Motor neuron (in vitro differentiated cells): ENCODE measurements around the gene MMRN2. TPM values are rescaled to one million over a fixed set of nuclear protein-coding genes. Genes with fewer than 3 reads are reported as not detected.
"Not testable (repeated sequence)": the region's sequence is repeated elsewhere in the genome, so short reads cannot be mapped to it uniquely, and the experiment has no call there.

Experiments used
- ATAC-seq, 8 experiments: fragments of 200-7000 bp; cut with Tn5 transposase; replicated peaks in 6 of 8; 2 replicates each; pipeline ENCODE4 v1.8.0; 2021; ENCODE audit warnings: mild to moderate bottlenecking in 8 of 8, moderate library complexity in 8 of 8
- H3K27ac ChIP-seq, 2 donors: fragments of 250-450 bp; sonication (Bioruptor Pico); 2 replicates each; pipeline ENCODE4 v1.9.0; 2021; ENCODE audit warnings: antibody characterized with exemption in 2 of 2, mild to moderate bottlenecking in 2 of 2, moderate library complexity in 1 of 2
- H3K4me1 ChIP-seq, 2 donors: fragments of 250-450 bp; sonication (Bioruptor Pico); replicated peaks in 1 of 2; 2 replicates each; pipeline ENCODE4 v1.6.1; 2021; ENCODE audit warnings: antibody characterized with exemption in 2 of 2, mild to moderate bottlenecking in 2 of 2, moderate library complexity in 1 of 2
- H3K4me3 ChIP-seq, 5 donors: fragments of 250-450 bp; sonication (Bioruptor Pico); 2 replicates each; pipeline ENCODE4 v1.9.0; 2021; ENCODE audit warnings: antibody characterized with exemption in 5 of 5, mild to moderate bottlenecking in 5 of 5, moderate library complexity in 4 of 5
- WGBS, 10 experiments: fragments of 450-650 bp; shearing (Covaris generic); methylation state at CpG; one replicate each; pipeline ENCODE4 v1.0.0; 2022; 5-methylcytosine and 5-hydroxymethylcytosine counted together
- in situ Hi-C, 9 experiments: fragments of 400-800 bp; cut with MboI; loops; one replicate each; pipeline ENCODE4 v1.15.0; 2021; ENCODE audit warnings: low sequenced_read_pairs in 9 of 9, low pct_unique_long_range_greater_than_20kb in 2 of 9; ENCODE audit not compliant: unreplicated experiment in 9 of 9
- total RNA-seq, 8 experiments: library from RNA; unstranded; fragments of 300-600 nt; gene quantifications; 2 replicates each; pipeline versions ENCODE4 v1.2.3 to v1.2.4, GENCODE V29; 2022

MMRN2 gene
- 10 to 100 TPM in 2 of 8 experiments, 1 to 10 TPM in 5, under 1 TPM in 1; 0.86 to 26.6 (median 3.0) TPM for total RNA-seq

DNA sequence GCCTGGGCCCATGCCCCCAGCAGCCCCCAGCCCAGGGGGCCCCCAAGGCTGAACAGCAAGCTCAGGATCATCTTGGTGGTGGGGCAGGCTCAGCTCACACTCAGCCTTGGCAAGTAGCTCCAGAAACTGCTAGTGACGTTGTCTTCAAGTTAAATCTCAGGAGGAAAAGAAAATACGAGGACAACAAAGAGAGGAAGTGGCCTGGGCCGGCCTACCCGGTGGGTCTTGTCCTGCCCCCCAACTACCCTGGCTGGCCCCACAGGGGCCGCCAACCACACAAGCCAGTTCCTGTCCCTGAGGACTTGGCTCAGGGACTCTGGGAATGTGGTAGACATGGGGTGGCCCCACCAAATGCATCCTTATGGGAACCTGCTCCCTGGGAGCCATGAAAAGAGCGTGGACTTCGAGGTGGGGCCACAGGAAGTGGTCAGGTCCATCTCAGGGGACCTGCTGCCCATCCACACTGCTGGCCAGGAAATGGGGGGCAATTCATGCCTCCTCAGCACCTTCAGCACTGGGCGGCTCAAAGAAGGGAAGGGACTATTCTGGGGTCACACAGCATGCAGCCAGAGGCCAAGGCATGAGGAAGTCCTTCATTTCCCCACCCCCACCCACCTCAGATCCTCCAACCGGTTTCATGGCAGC, at the start of gene MMRN2:
Gene MMRN2 (minus strand): TSS at position 145 of the 645 bp plus-strand sequence. CDS start 74 bp downstream, at position 71.
- in situ Hi-C loops: no loop called here
- Histone ChIP-seq H3K27ac (peak within 1 kb of the TSS; percentile 95 to 97), H3K4me3 (peak within 1 kb of the TSS; percentile 19 to 45 (median 33)), H3K4me1 (peaks cover 66 to 76% of the 10 kb centered on the region in 2 donors)
- WGBS, 10 experiments: 70 to 100% (median 86%) methylated on average over 1 to 5 of the region's 9 CpGs; no CpG with 5 or more reads in 6 of the 10 experiments
- ATAC-seq: no peak

- H3K4me3 ChIP-seq, ATAC-seq, H3K4me1 ChIP-seq, in situ Hi-C loops, H3K27ac ChIP-seq: not testable (repeated sequence)
- WGBS, 10 experiments: no CpG with 5 or more reads among the region's 1 CpG
Observed at GRCh38 chr10:87007124-87007523, 49.7 kb upstream of the MMRN2 start.

- Histone ChIP-seq H3K4me3 (no peak overlapping the region), H3K27ac (no peak overlapping the region), H3K4me1 (no peaks in the 10 kb centered on the region)
- peak in 6 of 8 experiments; percentile 16 to 55 (median 33) for ATAC-seq
- 36 to 90% (median 60%) methylated on average over 1 to 3 of the region's 3 CpGs; no CpG with 5 or more reads in 2 of the 10 experiments for WGBS, 10 experiments
- in situ Hi-C loops: no loop called here
Observed at GRCh38 chr10:87000491-87000890, 43.1 kb upstream of the MMRN2 start.

DNA sequence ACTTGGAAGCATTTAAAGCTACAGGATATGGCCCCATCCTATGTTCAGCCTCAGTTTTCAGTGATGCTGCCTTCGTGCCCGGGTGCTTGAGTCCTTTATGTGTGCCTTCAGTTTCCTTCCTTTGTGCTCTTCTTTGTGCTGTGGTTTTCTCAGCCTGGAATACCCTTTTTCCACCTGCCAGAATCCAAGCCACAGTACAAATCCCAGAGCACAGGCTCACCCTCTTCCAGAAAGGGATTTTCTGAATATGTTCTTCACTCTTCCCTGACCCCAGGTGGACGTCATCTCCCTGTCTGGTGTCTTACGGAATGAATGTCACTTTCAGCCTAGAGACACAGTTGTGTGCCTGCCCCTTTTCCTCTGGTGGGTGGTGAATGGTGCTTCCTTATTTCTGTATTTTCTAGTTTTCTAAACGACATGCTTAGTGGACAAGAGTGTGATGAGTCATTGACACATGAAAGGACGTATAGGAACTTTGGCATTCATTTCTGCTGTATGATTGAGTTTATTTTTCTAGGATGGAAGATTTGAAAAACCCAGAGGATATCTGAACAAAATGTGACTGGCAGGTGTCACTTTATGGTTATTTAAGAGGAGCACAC, 42.5 kb upstream of the MMRN2 start:
- ATAC-seq, H3K27ac ChIP-seq, H3K4me1 ChIP-seq, H3K4me3 ChIP-seq, in situ Hi-C loops: not testable (repeated sequence)
- 38 to 100% (median 71%) methylated on average over 1 to 4 of the region's 6 CpGs; no CpG with 5 or more reads in 3 of the 10 experiments for WGBS, 10 experiments

DNA sequence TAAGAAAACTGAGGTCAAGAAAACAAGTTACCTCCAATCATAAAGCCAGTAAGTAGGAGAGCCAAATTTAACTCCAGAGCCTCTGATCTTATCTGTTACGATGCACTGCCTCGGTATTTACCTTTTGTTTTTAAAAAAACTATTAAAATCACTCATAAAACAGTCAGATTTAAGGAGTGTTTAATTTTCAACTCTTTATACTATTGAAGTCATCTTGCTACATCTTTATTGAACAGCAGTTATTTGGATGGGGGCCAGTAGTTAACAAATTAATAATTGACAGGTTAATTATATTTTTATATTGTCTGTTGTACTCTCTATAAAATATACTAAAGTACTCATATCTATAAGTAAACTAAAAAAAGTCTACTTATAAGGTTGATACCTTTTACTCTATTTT, 35.5 kb upstream of the MMRN2 start:
- H3K27ac ChIP-seq: no peak overlapping the region
- 80 to 100% (median 92%) methylated on average over 1 to 2 of the region's 2 CpGs; no CpG with 5 or more reads in 2 of the 10 experiments for WGBS, 10 experiments
- no peak for ATAC-seq
- no peak overlapping the region for H3K4me3 ChIP-seq
- H3K4me1 ChIP-seq: no peaks in the 10 kb centered on the region
- in situ Hi-C loops: no loop called here

DNA sequence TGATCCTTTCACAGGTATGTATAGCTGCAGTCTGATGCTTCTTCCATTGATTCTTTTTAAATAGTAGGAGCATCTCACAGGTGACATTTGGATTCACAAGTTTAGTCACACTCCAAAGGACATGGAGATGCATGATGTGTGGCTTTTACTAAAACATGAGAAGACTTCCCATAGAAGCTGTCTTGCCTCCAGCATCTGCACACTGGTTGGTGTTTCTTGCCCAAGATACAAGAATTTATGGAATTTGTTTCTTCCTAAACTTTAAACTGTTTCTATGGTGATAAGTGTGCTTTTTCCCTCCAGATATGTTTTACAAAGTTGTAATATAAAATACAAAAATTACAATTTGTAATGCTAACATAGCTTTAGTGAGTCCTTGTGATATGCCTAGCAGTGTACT, 35.0 kb upstream of the MMRN2 start:
- H3K4me3 ChIP-seq: no peak overlapping the region
- H3K27ac ChIP-seq: no peak overlapping the region
- ATAC-seq: no peak
- H3K4me1 ChIP-seq: no peaks in the 10 kb centered on the region
- in situ Hi-C loops: no loop called here

DNA sequence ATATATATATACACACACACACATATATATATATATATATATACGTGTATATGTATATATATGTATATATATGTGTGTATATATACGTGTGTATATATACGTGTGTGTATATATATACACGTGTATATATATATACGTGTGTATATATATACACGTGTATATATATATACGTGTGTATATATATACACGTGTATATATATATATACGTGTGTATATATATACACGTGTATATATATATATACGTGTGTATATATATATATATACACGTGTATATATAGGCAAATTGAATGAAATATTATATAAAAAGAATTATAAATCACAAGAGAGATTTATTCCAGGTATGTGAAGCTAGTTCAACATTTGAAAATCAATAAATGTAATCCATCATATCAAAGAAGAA, 33.9 kb upstream of the MMRN2 start:
- ATAC-seq, H3K4me1 ChIP-seq, in situ Hi-C loops, H3K27ac ChIP-seq, H3K4me3 ChIP-seq: not testable (repeated sequence)
- WGBS, 10 experiments: 17 to 95% (median 81%) methylated on average over 1 to 6 of the region's 12 CpGs; no CpG with 5 or more reads in 4 of the 10 experiments

DNA sequence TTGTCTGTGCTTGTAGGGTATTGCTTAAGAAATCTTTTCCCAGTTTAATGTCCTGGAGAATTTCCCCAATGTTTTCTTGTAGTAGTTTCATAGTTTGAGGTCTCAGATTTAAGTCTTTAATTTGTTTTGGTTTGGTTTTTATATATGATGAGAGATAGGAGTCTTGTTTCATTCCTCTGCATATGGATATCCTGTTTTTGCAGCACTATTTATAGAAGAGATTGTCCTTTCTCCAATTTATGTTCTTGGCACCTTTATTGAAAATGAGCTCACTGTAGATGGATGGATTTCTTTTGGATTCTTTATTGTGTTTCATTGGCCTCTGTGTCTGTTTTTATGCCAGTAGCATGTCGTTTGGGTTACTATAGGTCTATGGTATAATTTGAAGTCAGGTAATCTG, 31.1 kb upstream of the MMRN2 start:
- Histone ChIP-seq H3K4me1 (no peaks in the 10 kb centered on the region), H3K4me3 (no peak overlapping the region), H3K27ac (no peak overlapping the region)
- in situ Hi-C loops: no loop called here
- WGBS, 10 experiments: 0 to 100% (median 52%) methylated on average over 1 of the region's 1 CpG; no CpG with 5 or more reads in 4 of the 10 experiments
- ATAC-seq: no peak

- in situ Hi-C loops, H3K27ac ChIP-seq, H3K4me1 ChIP-seq, ATAC-seq, H3K4me3 ChIP-seq: not testable (repeated sequence)
- 67% methylated on average over 1 of the region's 4 CpGs; no CpG with 5 or more reads in 9 of the 10 experiments for WGBS, 10 experiments
Observed at GRCh38 chr10:86984498-86984897, 27.1 kb upstream of the MMRN2 start.

DNA sequence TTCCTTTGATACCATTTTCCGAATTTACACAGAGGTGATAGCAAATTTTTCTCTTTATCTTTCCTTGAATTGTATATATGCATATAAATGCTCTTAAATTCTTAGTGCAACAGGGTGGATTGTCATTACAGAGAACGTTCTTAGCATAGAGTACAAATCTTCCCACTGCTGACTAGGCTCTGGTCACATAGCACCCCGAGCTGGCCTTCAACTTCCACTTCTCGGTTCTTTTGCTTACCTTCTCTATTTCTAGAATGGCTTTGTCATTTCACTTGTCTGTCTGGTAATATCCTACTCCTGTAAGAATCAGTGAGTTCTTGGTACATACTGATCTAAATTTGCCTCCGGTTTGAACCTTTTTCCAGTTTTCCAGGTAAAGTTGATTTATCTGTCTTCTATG, 24.3 kb upstream of the MMRN2 start:
- no peaks in the 10 kb centered on the region for H3K4me1 ChIP-seq
- in situ Hi-C loops: no loop called here
- 50 to 98% (median 82%) methylated on average over 1 to 5 of the region's 5 CpGs for WGBS, 10 experiments
- no peak overlapping the region for H3K4me3 ChIP-seq
- H3K27ac ChIP-seq: no peak overlapping the region
- no peak for ATAC-seq

- in situ Hi-C loops, H3K4me3 ChIP-seq, H3K4me1 ChIP-seq, H3K27ac ChIP-seq: not testable (repeated sequence)
- ATAC-seq: peak in 4 of 8 experiments; percentile 17 to 45 (median 26)
- WGBS, 10 experiments: 58 to 92% (median 68%) methylated on average over 2 to 3 of the region's 6 CpGs; no CpG with 5 or more reads in 3 of the 10 experiments
Observed at GRCh38 chr10:86981020-86981419, 23.6 kb upstream of the MMRN2 start.

GRCh38 chr10:86979977-86980448, 22.6 kb upstream of the MMRN2 start:
- no peak overlapping the region for H3K27ac ChIP-seq
- no peak overlapping the region for H3K4me3 ChIP-seq
- WGBS, 10 experiments: 8 to 85% (median 60%) methylated on average over 1 to 2 of the region's 3 CpGs; no CpG with 5 or more reads in 5 of the 10 experiments
- in situ Hi-C loops: no loop called here
- ATAC-seq: peak in 3 of 8 experiments; percentile 39 to 81 (median 67)
- no peaks in the 10 kb centered on the region for H3K4me1 ChIP-seq

GRCh38 chr10:86979296-86979818, 21.9 kb upstream of the MMRN2 start:
- in situ Hi-C loops: no loop called here
- H3K4me3 ChIP-seq: no peak overlapping the region
- no peaks in the 10 kb centered on the region for H3K4me1 ChIP-seq
- 83 to 100% (median 92%) methylated on average over 1 to 4 of the region's 4 CpGs; no CpG with 5 or more reads in 7 of the 10 experiments for WGBS, 10 experiments
- no peak overlapping the region for H3K27ac ChIP-seq
- no peak for ATAC-seq
